HG02885 (cell line): ENCODE data around the gene GPR37.

Source experiments
- ATAC-seq: cut with Tn5 transposase; IDR thresholded peaks from one replicate; pipeline ENCODE4 v1.9.1; 2021; ENCODE audit warnings: mild to moderate bottlenecking; ENCODE audit not compliant: unreplicated experiment, poor library complexity

The GPR37 gene

DNA sequence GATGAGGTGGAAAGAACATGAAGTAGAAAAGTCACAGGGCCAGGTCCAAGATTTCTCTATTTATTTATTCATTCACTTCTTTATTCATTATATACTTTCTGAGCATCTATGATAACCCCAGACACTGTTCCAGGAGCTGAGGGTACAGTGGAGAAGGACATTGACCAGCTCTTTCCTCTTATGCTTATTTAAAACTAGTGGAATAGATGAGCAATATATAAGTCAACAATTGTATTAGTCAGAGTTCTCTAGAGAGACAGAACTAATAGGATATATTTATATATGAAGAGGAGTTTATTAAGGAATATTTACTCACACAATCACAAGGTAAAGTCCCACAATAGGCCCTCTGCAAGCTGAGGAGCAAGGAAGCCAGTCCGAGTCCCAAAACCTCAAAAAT, 15.0 kb upstream of the GPR37 start:
- no peak for ATAC-seq

DNA sequence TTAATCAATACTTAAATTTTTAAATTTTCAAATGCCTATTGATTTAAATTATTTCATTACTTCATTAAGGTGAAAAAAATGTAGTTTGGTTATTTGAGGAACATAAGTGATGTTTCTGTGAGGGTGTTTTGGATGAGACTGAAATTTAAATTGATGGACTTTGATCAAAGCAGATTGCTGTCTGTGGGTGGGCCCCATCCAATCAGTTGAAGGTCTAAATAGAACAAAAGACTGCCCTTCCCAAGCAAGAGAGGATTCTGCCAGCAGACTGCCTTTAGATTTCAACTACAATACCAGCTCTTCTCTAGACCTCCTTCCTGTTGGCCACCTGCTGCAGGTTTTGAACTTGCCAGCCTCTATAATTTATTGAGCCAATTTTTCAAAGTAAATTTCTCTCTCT, 14.5 kb upstream of the GPR37 start:
- no peak for ATAC-seq

GRCh38 chr7:124779620-124780019, 14.0 kb upstream of the GPR37 start:
- ATAC-seq = no peak

DNA sequence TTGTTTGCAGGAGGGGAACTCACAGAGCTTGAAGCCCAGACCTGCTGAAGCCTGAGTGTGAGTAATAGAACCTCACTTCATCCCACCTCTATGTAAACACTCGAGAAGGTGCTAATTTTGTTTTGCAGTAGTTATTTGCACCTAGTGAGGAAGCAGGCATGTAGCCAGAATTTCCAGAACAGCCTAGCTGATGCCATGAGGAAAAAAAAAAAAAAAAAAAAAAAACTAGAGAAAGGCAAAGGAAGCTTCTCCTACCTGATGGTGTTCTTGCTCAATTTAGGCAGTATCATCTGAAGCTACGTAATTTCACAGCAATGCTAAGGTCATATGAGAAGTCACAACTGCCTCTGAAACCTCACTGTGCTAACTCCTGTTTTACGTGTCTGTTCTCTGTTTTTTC, 13.6 kb upstream of the GPR37 start:
- ATAC-seq = no peak

DNA sequence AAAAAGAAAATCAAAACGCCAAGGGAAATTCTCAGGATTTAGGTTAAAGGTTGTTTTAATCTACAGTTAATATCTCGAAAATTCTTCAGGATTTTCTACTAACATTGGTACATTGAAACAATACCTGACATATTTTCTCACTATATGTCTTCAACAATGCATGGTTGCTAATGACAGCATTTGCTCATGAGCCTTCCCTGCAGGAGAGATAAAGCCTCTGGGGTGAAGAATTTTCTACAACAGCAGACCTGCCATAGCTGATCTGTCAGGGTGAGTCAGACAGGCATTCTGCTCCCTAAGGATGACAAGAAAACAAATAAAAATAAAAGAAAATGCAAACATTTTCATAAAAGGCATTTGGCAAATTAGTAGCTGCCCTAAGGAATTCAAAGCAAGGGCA, 11.7 kb upstream of the GPR37 start:
- no peak for ATAC-seq

- ATAC-seq = no peak
Observed at GRCh38 chr7:124776153-124776552, 10.6 kb upstream of the GPR37 start.

DNA sequence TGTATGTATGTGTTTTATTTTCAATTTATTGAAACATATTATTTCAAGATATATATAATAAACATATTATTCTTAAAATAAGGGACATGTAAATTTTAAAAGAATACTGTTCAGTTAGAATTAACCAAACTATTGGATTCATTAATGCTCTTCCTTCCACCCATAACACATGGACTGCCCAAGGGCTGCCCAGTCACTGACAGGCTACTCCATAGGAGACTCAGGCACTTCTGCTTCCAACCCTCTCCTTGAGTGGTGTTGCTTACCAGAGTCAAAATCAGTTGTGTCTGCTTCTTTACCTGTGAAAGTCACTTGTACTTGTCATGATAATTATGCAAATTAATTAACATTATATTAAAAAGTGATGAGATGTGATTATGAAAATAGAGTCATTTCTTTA, 9.8 kb upstream of the GPR37 start:
- no peak for ATAC-seq

DNA sequence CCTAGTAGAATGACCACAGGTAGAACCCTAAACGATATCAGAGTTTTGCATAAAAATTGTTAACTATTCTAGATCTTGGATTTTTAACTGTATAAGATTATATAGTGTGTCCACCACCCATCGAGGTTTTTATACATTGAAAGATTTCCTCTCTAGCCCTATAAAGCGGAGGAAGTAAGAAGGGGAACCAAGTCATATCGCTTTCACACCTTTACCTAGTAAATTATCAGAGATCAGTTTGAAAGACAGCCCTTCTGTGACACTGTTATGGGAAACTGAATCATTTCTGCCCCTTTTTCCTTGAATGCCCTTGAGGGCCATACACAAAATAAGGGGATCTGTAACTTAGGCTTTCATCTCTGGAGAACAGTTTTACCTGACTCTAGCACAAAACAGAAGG, 8.3 kb upstream of the GPR37 start:
- ATAC-seq = no peak

DNA sequence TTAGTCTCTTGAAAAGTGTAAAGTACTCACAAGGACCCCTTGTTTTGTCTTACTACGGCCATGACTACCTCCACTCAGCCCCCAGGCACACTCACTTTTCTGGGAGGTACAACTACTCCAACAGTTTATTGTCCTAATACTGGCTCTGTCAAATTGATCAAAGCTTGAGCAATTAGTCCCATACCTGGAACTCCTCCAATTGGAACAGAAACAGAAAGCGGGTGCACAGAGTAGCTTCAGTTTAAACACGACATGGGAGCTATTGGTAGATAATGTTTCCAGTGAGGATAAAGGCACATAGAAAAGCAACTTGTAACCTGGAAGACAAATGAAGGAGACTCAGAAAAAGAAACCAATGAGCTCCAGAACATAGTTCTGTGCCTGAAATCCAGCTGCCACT, 7.7 kb upstream of the GPR37 start:
- ATAC-seq = no peak

- no peak for ATAC-seq
Observed at GRCh38 chr7:124769136-124769535, 3.5 kb upstream of the GPR37 start.

- no peak for ATAC-seq
Observed at GRCh38 chr7:124768525-124768924, 2.9 kb upstream of the GPR37 start.

DNA sequence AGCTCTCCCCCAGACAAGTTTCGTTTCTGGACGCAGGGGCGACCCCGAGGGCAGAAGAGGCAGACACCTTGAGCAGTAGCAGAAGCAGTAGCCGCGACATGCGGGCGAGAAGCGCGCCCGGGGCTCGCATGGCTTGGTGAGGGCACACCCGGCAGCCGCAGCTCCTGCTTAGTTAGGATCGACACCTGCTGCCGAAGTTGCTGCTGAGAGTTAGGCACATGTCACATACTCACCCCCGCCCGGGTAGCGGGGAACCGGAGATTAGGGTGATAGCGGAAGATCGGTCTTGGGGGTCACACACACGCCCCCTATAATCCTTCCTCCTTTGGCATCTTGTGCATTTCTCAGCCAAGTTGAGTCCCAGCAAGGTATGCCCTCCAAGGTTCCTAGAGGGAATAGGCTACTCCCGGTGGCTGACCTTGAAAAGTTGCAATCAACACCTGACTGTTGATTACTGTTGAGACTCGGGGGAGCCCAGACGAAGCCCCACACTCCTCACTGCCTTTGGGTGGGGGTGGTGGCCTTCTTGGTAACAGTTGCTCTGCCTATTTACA, 668 bp downstream of the GPR37 start:
- ATAC-seq = peak; percentile 35

DNA sequence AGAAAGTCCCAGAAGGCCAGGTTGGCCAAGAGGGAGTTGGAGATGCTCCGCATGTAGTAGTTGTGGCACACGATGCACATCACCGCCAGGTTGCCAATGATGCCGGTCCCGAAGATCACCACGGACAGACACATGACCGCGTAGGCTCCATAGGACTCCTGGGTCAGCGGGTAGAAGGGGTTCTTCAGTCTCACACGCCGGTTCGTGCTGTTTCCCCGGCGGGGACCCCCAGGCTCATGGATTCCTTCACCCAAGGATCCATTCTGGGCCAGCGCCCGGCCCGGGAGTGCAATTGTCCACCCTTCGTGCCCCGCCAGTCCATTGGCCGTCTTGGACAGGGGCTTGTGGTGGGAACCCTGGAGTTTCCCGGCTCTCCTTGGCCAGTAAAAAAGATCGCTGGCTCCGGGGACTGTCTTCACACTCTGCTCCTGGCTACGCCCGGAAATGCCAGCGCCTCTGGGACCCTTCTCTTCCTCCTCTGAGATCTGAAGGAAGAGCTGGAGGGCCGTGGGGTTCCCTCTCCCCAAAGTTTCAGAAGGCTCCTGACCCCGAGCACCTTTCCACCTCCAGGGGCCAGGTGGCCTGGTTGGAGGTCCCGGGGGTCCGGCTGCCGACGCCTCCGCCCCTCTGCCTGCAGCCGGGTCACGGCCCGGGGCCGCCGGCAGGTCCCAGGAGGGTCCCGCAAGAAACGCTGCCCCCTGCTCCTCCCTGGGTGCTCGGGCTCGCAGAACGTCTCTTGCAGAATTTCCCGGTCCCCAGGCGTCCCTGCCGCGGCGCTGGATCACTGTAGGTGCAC, 1.3 kb downstream of the GPR37 start:
- ATAC-seq = no peak

- ATAC-seq = no peak
Observed at GRCh38 chr7:124762611-124763143, 2.9 kb downstream of the GPR37 start.

- no peak for ATAC-seq
Observed at GRCh38 chr7:124761164-124761715, 4.4 kb downstream of the GPR37 start.

GRCh38 chr7:124758327-124758726, 7.3 kb downstream of the GPR37 start:
- no peak for ATAC-seq

- ATAC-seq = no peak
Observed at GRCh38 chr7:124754576-124755268, 10.9 kb downstream of the GPR37 start.

GRCh38 chr7:124752310-124752709, 13.3 kb downstream of the GPR37 start:
- no peak for ATAC-seq

DNA sequence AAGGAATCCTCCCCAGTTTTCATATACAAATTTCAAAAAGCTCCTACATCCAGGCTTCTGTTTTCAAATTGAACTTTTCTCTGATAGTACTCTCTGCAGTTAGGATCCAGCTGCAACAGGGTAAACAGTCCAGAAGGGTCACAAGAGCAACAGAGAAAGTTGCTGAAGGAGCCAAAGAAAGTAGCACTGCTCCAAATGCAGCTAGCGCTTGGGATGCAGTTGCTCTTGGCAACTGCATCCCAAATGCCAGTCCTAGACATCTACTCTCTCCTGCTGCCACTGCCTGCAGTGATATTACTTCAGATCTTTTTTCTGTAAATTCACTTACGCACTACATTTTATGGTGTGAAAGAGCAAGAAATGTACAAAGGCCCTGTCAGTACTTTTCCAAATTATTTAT, 14.6 kb downstream of the GPR37 start:
- no peak for ATAC-seq

DNA sequence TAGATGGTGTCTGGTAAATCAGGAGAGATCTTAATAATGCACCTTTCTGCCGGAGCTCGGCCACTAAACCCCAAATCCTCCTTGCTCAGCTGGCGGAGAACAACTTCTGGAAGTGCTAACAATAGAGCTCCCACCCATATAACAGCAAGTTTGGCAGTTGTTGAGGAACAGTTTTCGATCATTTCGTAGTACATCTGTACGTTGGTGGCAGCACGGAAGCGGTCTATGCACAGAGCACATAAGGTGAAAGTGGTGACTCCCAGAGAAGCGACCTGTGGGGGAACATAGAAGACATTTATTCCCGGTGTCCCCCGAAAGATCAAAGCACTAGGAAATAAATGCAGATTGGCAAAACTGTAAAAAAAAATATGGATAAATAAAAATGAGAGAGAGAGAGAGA, 18.5 kb downstream of the GPR37 start:
- no peak for ATAC-seq

- no peak for ATAC-seq
Observed at GRCh38 chr7:124738639-124739038, 27.0 kb downstream of the GPR37 start.
